ENCODE results near the gene FAM47E. TPM values are rescaled to one million over a fixed set of nuclear protein-coding genes. Genes with fewer than 3 reads are reported as not detected.

Gene FAM47E, protein sequence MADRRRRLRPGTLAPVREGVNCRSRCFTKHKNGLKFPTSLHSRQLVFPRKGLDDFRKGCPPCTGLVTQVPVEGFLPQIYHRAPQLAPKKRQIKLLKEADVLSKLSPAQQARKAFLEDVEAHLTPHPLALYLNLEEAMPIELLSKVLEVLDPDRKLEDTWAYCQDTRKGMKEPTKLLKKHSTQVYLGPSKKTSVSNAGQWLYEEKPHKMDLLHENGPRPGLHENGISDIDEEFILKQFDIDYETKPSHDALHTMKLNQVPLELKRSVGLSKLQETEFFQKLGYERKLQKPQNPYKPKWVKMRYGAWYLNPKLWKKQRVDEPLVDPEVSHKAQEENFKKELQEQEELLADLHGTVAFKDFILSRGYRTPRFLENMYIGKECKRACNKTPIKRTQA
- 1.7 TPM for polyA plus RNA-seq (2013, experiment 1 of 2)
- 1.0 TPM for polyA plus RNA-seq (2013, experiment 2 of 2)

DNA sequence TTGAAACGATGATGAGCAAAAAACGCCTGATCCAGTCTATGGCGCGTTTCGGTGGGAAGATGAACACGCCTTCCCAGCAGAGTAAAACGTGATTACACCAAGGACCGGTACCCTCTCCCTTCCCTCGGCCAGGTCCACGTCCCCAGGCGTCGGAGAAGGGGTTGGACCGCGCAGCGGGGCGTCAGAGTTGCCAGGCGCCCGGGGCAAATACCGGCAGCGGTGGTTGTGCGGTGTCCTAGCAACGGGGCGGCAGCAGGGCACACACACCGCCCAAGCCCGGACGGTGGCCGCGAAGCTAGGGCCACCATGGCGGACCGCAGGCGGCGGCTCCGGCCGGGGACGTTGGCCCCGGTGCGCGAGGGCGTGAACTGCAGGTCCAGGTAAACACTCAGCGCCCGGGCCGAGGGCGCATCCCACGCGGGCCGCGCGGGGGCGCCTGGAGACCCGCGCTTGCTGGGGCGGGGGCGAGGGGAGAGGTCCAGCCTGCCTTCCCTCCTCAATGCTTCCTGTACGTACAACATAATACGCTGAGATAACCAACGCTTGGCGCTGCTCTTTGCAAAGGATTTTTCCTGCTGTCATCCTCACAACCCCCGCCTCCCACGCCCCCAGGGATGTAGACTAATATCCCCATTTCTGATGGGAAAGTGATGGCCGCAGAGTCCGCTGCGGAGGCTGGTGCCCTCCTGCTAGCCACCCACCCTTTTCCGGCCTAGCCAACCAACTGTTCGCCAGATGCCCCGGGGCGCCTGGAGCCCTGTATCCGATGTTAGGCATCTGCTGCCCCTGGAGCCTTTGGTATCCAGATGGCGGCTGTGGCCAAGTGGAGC is at the start of gene FAM47E:
Gene FAM47E (plus strand): TSS at position 281 of the 830 bp plus-strand sequence. CDS start 26 bp downstream, at position 307.
- no peaks in the 10 kb centered on the region for H3K4me1 ChIP-seq (ENCODE audit: control insufficient read depth, insufficient read depth, low read length, poor library complexity, severe bottlenecking)
- no peaks in the 10 kb centered on the region for H3K9me3 ChIP-seq (ENCODE audit: control insufficient read depth, low read length)
- no peak within 1 kb of the TSS for H3K27ac ChIP-seq (ENCODE audit: low read depth, low read length, severe bottlenecking)
- 16 to 18% methylated on average over 40 to 49 of the region's 68 CpGs for WGBS, 2 experiments (ENCODE audit: insufficient coverage in 2 of 2)
- no peaks in the 10 kb centered on the region for H3K36me3 ChIP-seq (ENCODE audit: control insufficient read depth, insufficient read depth, low read length)
- H3K4me3 ChIP-seq (ENCODE audit: extremely low read depth, insufficient read depth, low read length, poor library complexity, severe bottlenecking): peak within 1 kb of the TSS; percentile 37

DNA sequence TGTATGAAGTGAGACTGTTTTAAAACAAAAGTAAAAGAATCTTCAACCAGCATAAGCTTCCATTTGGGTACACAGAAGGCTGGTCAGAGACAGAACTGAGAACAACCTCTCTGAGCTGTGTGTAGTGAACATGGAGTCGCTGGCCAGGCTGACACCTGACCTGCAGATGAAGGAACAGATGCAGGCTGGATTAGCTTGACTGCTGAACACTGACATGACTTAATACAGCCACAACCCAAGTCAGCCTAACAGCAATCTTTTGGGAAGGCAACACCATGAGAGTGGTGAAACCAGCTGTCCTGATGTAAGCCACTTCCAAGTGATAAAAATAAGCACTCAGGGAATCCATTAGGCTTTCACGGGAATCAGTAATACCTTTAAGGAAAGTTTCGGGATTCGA is 48.0 kb upstream of the FAM47E start:
- no peak overlapping the region for H3K27ac ChIP-seq (ENCODE audit: low read depth, low read length, severe bottlenecking)

DNA sequence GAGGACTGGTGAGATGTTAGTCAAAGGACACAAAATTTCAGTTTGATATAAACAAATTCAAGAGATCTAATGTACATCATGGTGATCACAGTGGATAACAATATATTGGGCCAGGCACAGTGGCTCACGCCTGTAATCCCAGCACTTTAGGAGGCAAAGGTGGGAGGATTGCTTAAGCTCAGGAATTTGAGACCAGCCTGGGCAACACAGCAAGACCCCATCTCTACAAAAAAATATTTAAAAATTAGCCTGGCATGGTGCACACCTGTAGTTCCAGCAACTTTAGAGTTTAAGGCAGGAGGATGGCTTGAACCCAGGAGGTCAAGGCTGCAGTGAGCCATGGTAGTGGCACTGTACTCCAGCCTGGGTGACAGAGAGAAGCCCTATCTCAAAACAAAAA is 46.6 kb upstream of the FAM47E start:
- H3K27ac ChIP-seq (ENCODE audit: low read depth, low read length, severe bottlenecking): no peak overlapping the region
- no peaks in the 10 kb centered on the region for H3K36me3 ChIP-seq (ENCODE audit: control insufficient read depth, insufficient read depth, low read length)
- 100% methylated on average over 1 of the region's 1 CpG; no CpG with 5 or more reads in 1 of the 2 experiments for WGBS, 2 experiments (ENCODE audit: insufficient coverage in 2 of 2)
- H3K4me3 ChIP-seq (ENCODE audit: extremely low read depth, insufficient read depth, low read length, poor library complexity, severe bottlenecking): no peak overlapping the region
- peaks cover 6% of the 10 kb centered on the region for H3K4me1 ChIP-seq (ENCODE audit: control insufficient read depth, insufficient read depth, low read length, poor library complexity, severe bottlenecking)
- no peaks in the 10 kb centered on the region for H3K9me3 ChIP-seq (ENCODE audit: control insufficient read depth, low read length)

More for the DNA sequence above, 48.0 kb upstream of the FAM47E start:
- H3K4me3 ChIP-seq (ENCODE audit: extremely low read depth, insufficient read depth, low read length, poor library complexity, severe bottlenecking): no peak overlapping the region
- 92 to 100% methylated on average over 1 to 2 of the region's 4 CpGs for WGBS, 2 experiments (ENCODE audit: insufficient coverage in 2 of 2)
- H3K4me1 ChIP-seq (ENCODE audit: control insufficient read depth, insufficient read depth, low read length, poor library complexity, severe bottlenecking): peaks cover 9% of the 10 kb centered on the region
- no peaks in the 10 kb centered on the region for H3K36me3 ChIP-seq (ENCODE audit: control insufficient read depth, insufficient read depth, low read length)
- H3K9me3 ChIP-seq (ENCODE audit: control insufficient read depth, low read length): no peaks in the 10 kb centered on the region

DNA sequence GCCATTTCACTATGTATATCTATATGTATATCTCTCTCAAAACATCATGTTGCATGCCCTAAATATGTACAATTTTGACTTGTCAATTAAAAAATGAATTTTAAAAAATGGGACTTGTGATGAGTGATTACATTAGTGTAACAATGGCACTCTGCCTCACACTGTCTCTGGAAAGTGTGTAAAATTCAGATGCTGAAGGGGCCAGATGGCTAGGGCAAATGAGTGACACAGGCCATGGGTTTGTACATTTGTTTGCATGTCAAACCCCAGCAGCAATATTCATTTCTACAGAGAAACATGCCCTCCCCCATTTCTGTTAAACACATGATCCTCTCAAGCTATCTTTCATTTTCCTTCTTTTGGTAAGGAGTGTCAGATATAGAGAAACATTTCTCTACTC is 46.0 kb upstream of the FAM47E start:
- Histone ChIP-seq H3K36me3 (ENCODE audit: control insufficient read depth, insufficient read depth, low read length) (peaks cover 4% of the 10 kb centered on the region), H3K4me3 (ENCODE audit: extremely low read depth, insufficient read depth, low read length, poor library complexity, severe bottlenecking) (no peak overlapping the region), H3K9me3 (ENCODE audit: control insufficient read depth, low read length) (no peaks in the 10 kb centered on the region), H3K27ac (ENCODE audit: low read depth, low read length, severe bottlenecking) (no peak overlapping the region), H3K4me1 (ENCODE audit: control insufficient read depth, insufficient read depth, low read length, poor library complexity, severe bottlenecking) (peaks cover 6% of the 10 kb centered on the region)

DNA sequence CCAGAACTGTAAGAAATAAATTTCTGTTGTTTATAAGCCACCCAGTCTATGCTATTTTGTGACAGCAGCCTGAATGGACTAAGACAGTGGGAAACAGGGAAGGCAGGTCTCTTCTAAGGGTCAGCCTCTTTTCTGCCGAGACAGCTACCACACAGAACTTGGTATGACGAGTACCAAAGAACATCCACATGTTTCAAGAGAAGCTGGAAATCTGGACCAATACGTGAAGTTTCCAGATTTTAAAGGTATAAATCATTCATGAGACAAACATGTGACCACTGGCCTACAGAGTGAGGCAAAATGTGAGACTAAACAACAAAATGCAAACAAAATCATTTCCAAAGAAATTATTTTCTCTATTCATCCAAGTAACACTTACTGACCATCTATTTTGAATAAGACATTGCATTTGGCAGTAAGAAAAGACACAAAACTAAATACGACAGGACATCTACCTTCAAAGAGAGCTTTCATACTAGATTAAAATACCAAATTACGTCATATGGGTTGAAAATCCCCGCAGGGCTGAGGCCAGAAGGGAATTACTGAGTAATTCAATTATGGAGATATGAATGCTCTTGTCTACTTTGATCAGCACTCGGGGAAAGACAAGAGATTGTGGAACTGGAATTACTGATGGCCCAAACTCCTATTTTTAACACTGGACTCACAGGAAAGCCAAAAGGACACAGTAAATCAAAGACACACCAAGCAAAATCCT is 45.1 kb upstream of the FAM47E start:
- WGBS, 2 experiments (ENCODE audit: insufficient coverage in 2 of 2): 100% methylated on average over 6 of the region's 7 CpGs; no CpG with 5 or more reads in 1 of the 2 experiments
- H3K4me1 ChIP-seq (ENCODE audit: control insufficient read depth, insufficient read depth, low read length, poor library complexity, severe bottlenecking): peaks cover 6% of the 10 kb centered on the region
- H3K4me3 ChIP-seq (ENCODE audit: extremely low read depth, insufficient read depth, low read length, poor library complexity, severe bottlenecking): no peak overlapping the region
- H3K36me3 ChIP-seq (ENCODE audit: control insufficient read depth, insufficient read depth, low read length): peaks cover 4% of the 10 kb centered on the region
- H3K9me3 ChIP-seq (ENCODE audit: control insufficient read depth, low read length): no peaks in the 10 kb centered on the region
- no peak overlapping the region for H3K27ac ChIP-seq (ENCODE audit: low read depth, low read length, severe bottlenecking)

DNA sequence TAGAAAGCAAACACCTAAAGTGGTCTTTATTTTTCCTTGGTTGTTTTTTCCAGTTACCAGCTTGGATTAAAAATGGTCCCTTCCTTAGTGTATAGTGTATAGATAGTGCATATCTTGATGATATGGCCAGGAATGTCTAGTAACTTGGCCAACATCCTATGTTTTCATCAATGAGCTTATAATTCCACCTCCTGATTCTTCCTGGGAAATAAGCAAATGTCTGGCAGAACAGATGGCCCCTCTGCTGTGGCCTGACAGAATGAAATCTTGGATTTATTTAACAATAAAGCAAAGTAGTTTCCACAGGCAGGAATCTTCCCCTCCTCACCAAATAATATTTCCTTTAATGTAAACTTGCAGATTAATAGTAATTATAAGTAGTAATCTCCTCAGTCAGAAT is 44.0 kb upstream of the FAM47E start:
- Histone ChIP-seq H3K36me3 (ENCODE audit: control insufficient read depth, insufficient read depth, low read length) (peaks cover 4% of the 10 kb centered on the region), H3K27ac (ENCODE audit: low read depth, low read length, severe bottlenecking) (no peak overlapping the region), H3K4me3 (ENCODE audit: extremely low read depth, insufficient read depth, low read length, poor library complexity, severe bottlenecking) (no peak overlapping the region), H3K9me3 (ENCODE audit: control insufficient read depth, low read length) (no peaks in the 10 kb centered on the region), H3K4me1 (ENCODE audit: control insufficient read depth, insufficient read depth, low read length, poor library complexity, severe bottlenecking) (peaks cover 6% of the 10 kb centered on the region)

DNA sequence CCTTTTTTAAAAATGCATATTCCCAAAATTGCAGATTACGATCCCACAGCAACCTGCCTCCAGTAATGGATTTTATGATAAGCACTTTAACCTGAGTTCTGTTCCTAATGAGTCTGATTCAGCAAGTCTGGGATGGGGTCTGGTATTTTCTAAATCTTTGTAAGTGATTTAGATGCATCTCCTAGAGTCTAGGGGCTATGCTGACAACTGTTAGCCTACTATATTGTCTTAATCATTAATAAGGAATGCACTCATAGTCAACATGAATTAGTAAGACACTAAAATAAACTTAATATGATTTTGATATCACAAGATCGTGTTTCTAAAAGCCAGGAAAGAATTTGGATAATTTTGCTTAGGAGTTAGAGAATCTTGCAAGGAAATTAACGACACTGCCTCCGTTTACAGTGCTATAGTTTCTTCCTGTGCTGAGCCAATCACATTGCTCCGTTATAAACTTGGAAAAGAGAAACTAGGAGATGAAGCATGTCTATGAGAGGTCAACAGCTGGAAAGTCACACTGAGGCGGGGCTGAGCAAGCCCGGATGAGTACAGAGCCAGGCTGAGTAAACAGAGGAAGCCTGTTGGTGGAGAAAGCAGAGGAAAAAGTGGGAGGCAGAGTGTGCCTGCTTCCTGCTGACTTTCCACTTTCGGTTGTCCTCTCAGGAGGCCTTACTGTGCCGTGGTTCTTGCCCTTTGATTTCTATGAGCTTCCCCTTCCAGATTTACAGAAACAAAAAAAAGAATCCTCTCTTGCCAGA is 43.3 kb upstream of the FAM47E start:
- Histone ChIP-seq H3K9me3 (ENCODE audit: control insufficient read depth, low read length) (no peaks in the 10 kb centered on the region), H3K4me1 (ENCODE audit: control insufficient read depth, insufficient read depth, low read length, poor library complexity, severe bottlenecking) (peaks cover 6% of the 10 kb centered on the region), H3K36me3 (ENCODE audit: control insufficient read depth, insufficient read depth, low read length) (peaks cover 4% of the 10 kb centered on the region), H3K27ac (ENCODE audit: low read depth, low read length, severe bottlenecking) (peak overlapping the region; percentile 25), H3K4me3 (ENCODE audit: extremely low read depth, insufficient read depth, low read length, poor library complexity, severe bottlenecking) (no peak overlapping the region)
- 66 to 68% methylated on average over 6 to 8 of the region's 9 CpGs for WGBS, 2 experiments (ENCODE audit: insufficient coverage in 2 of 2)

DNA sequence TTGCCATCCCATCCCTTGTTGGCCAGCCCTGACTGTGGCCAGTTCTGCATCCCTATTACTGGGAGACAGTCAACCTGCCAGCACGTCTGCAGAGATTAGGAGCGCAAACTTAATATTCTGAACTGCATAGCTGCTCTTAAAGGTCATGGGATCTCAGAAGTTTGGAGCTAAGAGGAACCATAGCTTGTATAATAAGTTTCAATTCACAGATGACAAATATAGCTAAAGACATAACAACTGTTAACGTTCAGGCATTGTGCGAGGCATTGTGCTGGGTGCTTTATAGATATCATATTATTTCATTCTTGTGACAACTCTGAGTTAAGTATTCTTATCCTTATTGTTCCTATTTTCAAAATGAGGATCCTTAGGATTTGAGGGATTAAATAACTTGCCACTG is 41.6 kb upstream of the FAM47E start:
- H3K27ac ChIP-seq (ENCODE audit: low read depth, low read length, severe bottlenecking): no peak overlapping the region
- H3K4me3 ChIP-seq (ENCODE audit: extremely low read depth, insufficient read depth, low read length, poor library complexity, severe bottlenecking): no peak overlapping the region
- H3K9me3 ChIP-seq (ENCODE audit: control insufficient read depth, low read length): no peaks in the 10 kb centered on the region
- H3K36me3 ChIP-seq (ENCODE audit: control insufficient read depth, insufficient read depth, low read length): peaks cover 4% of the 10 kb centered on the region
- peaks cover 6% of the 10 kb centered on the region for H3K4me1 ChIP-seq (ENCODE audit: control insufficient read depth, insufficient read depth, low read length, poor library complexity, severe bottlenecking)
- WGBS, 2 experiments (ENCODE audit: insufficient coverage in 2 of 2): 100% methylated on average over 1 of the region's 4 CpGs; no CpG with 5 or more reads in 1 of the 2 experiments

DNA sequence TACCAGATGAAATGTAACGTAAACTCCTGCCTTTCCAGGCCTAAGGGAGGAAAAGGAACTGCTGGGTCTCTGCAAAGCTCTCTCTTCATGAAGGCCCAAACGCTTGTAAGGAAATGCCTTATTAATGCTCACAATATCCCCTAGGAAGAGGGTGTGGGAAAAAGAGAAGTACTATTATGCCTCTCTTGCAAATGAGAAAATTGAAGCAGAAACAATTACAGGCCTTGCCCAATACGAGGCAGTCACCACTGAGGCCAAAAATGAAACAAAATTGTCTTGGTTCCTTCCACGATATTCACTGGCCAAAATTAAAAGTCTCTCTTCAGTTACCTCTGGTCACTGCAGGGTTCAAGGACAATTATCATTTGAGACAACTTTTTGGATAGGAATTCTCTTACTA is 41.1 kb upstream of the FAM47E start:
- no peaks in the 10 kb centered on the region for H3K9me3 ChIP-seq (ENCODE audit: control insufficient read depth, low read length)
- peaks cover 4% of the 10 kb centered on the region for H3K36me3 ChIP-seq (ENCODE audit: control insufficient read depth, insufficient read depth, low read length)
- no peak overlapping the region for H3K27ac ChIP-seq (ENCODE audit: low read depth, low read length, severe bottlenecking)
- 94 to 100% methylated on average over 3 to 4 of the region's 4 CpGs for WGBS, 2 experiments (ENCODE audit: insufficient coverage in 2 of 2)
- H3K4me1 ChIP-seq (ENCODE audit: control insufficient read depth, insufficient read depth, low read length, poor library complexity, severe bottlenecking): peaks cover 6% of the 10 kb centered on the region
- H3K4me3 ChIP-seq (ENCODE audit: extremely low read depth, insufficient read depth, low read length, poor library complexity, severe bottlenecking): no peak overlapping the region
